Measurements from ENCODE around the gene TSPAN1. TPM values are rescaled to one million over a fixed set of nuclear protein-coding genes. Genes with fewer than 3 reads are reported as not detected.

The TSPAN1 gene
- total and polyA plus RNA-seq, 10 of the 15 experiments (the other 5 are each of a cell fraction or from before 2014, with no cell fraction given): 0.08 to 0.29 (median 0.23) TPM; not detected in 5

- H3K27me3 ChIP-seq (replicated peaks in 1 of 2; ENCODE audit: control insufficient read depth in 2 of 2, insufficient read depth in 2 of 2, low read length in 1 of 2): no peaks in the 10 kb centered on the region
- H2AFZ ChIP-seq (ENCODE audit: control insufficient read depth, low read depth, low read length): no peak overlapping the region
- H3K9ac ChIP-seq (ENCODE audit: control insufficient read depth, insufficient read depth, low read length): no peak overlapping the region
- intact Hi-C loops (cut with micrococcal nuclease; ENCODE audit: unreplicated experiment) (no loop called here), in situ Hi-C loops (cut with MboI) (no loop called here)
- no peaks in the 10 kb centered on the region for H3K36me3 ChIP-seq (ENCODE audit: control insufficient read depth in 2 of 2, insufficient read depth in 2 of 2, low read length in 1 of 2)
- 78% methylated on average over 1 of the region's 1 CpG for WGBS (ENCODE audit: insufficient coverage, insufficient replicate concordance, low lambda C conversion rate, missing lambda C conversion rate)
- DNase-seq (ENCODE audit: low read depth, low spot score) (no peak), ATAC-seq (no peak), FAIRE-seq (no peak)
- no peak overlapping the region for H3K4me3 ChIP-seq
- SMC1A ChIA-PET (ENCODE audit: uncharacterized antibody, unreplicated experiment): interaction anchor here (0.8 to 4.2 kb wide), 6 partner anchors 17 to 114 kb away, joined by 3 to 20 read pairs (median 4); partner anchors contain the start of genes P3R3URF and TSPAN1
- no TSS peak for BruUV-seq (replicated peaks)
- H3K27ac ChIP-seq (ENCODE audit: control insufficient read depth, insufficient read depth): no peak overlapping the region
- H3K4me1 ChIP-seq (ENCODE audit: control insufficient read depth, insufficient read depth, low read length): peaks cover 10% of the 10 kb centered on the region
- H3K79me2 ChIP-seq (ENCODE audit: control insufficient read depth, insufficient read depth, low read length): no peaks in the 10 kb centered on the region
- TF ChIP-seq EP300 (IDR thresholded peaks at IDR 0.05; ENCODE audit: borderline replicate concordance in 1 of 2, control insufficient read depth in 1 of 2, low read depth in 2 of 2, low read length in 2 of 2) (no peak), CREB1 (IDR thresholded peaks at IDR 0.05; ENCODE audit: low read depth) (no peak), ZSCAN29 (IDR thresholded peaks at IDR 0.05) (no peak), NFYA (IDR thresholded peaks at IDR 0.05; ENCODE audit: borderline replicate concordance, low read depth, low read length) (no peak), IKZF1 (conservative IDR thresholded peaks at IDR 0.05) (no peak)
- CTCF ChIA-PET: interaction anchor here (0.7 to 1.7 kb wide), 5 partner anchors 9 to 120 kb away, joined by 3 to 4 read pairs (median 3); no protein-coding TSS in a partner anchor
- H3K9me3 ChIP-seq (replicated peaks; ENCODE audit: control insufficient read depth, insufficient read depth, low read length): no peaks in the 10 kb centered on the region; the same call in 2 of the 3 replicates
- POLR2A ChIA-PET: interaction anchor here (1.1 to 2.3 kb wide), 2 partner anchors 9 to 94 kb away, joined by 3 to 5 read pairs; no protein-coding TSS in a partner anchor
- H3K4me2 ChIP-seq (ENCODE audit: control insufficient read depth, insufficient read depth): no peak overlapping the region
- H4K20me1 ChIP-seq (ENCODE audit: control insufficient read depth, insufficient read depth): no peaks in the 10 kb centered on the region
- RAD21 ChIA-PET (ENCODE audit: unreplicated experiment): interaction anchor here (0.7 to 2.0 kb wide), 5 partner anchors 20 to 472 kb away, joined by 3 to 4 read pairs (median 3); partner anchors contain the start of gene GPBP1L1
Measured at GRCh38 chr1:46157916-46158311, 17.0 kb upstream of the TSPAN1 start.
